SK-N-SH treated with all-trans-retinoic acid at 6 μM for 48 hours (cell line): ENCODE results near the gene ARHGEF12.

Experiments
- ESRRG ChIP-seq: fragments of 250-450 bp; sonication (Bioruptor Pico); IDR thresholded peaks from 2 replicates; pipeline ENCODE4 v1.6.1; 2021; ENCODE audit warnings: mild to moderate bottlenecking
- GLIS3 ChIP-seq: fragments of 250-450 bp; sonication (Bioruptor Pico); IDR thresholded peaks from 2 replicates; pipeline ENCODE4 v1.5.0; 2020; ENCODE audit warnings: mild to moderate bottlenecking, moderate library complexity
- PPARA ChIP-seq: fragments of 250-450 bp; sonication (Bioruptor Pico); IDR thresholded peaks from 2 replicates; pipeline ENCODE4 v1.5.0; 2020; ENCODE audit warnings: mild to moderate bottlenecking, borderline replicate concordance
- SNAI2 ChIP-seq: fragments of 250-450 bp; sonication (Bioruptor Pico); IDR thresholded peaks from 2 replicates; pipeline ENCODE4 v1.5.0; 2020; ENCODE audit warnings: mild to moderate bottlenecking, moderate library complexity
- ZC3H10 ChIP-seq: fragments of 250-450 bp; sonication (Bioruptor Pico); IDR thresholded peaks from 2 replicates; pipeline ENCODE4 v1.5.1; 2021; ENCODE audit warnings: mild to moderate bottlenecking, moderate library complexity
- ZFP3 ChIP-seq: fragments of 250-450 bp; sonication (Bioruptor Pico); IDR thresholded peaks from 2 replicates; pipeline ENCODE4 v1.5.0; 2020; ENCODE audit warnings: mild to moderate bottlenecking, moderate library complexity
- ZFP30 ChIP-seq: fragments of 450-650 bp; formaldehyde crosslinking; IDR thresholded peaks from 2 replicates; pipeline ENCODE4 v1.5.0; 2022; ENCODE audit warnings: mild to moderate bottlenecking, moderate library complexity
- ZNF565 ChIP-seq: fragments of 450-650 bp; formaldehyde crosslinking; conservative IDR thresholded peaks from 2 replicates; pipeline ENCODE4 v1.5.0; 2020; ENCODE audit warnings: low read depth, mild to moderate bottlenecking, moderate library complexity
- ZNF70 ChIP-seq: fragments of 450-650 bp; formaldehyde crosslinking; IDR thresholded peaks from 2 replicates; pipeline ENCODE4 v1.5.0; 2020; ENCODE audit warnings: mild to moderate bottlenecking, moderate library complexity
- TF ChIP-seq, protein P1 (sequence below): fragments of 250-450 bp; sonication (Bioruptor Pico); IDR thresholded peaks from 2 replicates; pipeline ENCODE4 v1.5.1; 2020; ENCODE audit warnings: low read depth, mild to moderate bottlenecking, moderate library complexity

DNA sequence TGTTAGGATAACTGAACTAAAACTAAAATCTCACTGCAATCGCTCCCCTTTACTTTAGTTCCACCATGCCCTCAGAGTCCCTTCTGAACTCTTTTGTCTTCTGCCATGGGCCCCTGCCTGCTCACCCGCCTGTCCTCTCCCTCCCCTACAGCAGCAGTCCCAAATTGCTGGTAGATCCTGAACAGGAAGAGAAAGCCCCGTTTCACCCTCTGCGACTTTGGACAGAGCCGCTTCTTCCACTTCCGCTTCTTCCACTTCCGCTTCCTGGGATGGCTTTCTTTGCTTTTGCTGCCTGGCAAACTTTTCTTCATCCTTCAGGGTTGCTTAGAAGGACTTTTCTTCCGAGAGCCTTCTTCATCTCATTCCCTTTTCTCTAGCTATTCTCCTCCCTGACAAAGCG lies 46.8 kb upstream of the ARHGEF12 start:
- TF ChIP-seq GLIS3 (CRISPR knock-in tag) (no peak), SNAI2 (no peak), PPARA (no peak), ESRRG (no peak), ZNF70 (no peak), ZNF565 (no peak), ZFP30 (CRISPR knock-in tag) (no peak), ZFP3 (CRISPR knock-in tag) (no peak), ZC3H10 (no peak)
- TF ChIP-seq, protein P1, sequence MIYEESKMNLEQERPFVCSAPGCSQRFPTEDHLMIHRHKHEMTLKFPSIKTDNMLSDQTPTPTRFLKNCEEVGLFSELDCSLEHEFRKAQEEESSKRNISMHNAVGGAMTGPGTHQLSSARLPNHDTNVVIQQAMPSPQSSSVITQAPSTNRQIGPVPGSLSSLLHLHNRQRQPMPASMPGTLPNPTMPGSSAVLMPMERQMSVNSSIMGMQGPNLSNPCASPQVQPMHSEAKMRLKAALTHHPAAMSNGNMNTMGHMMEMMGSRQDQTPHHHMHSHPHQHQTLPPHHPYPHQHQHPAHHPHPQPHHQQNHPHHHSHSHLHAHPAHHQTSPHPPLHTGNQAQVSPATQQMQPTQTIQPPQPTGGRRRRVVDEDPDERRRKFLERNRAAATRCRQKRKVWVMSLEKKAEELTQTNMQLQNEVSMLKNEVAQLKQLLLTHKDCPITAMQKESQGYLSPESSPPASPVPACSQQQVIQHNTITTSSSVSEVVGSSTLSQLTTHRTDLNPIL (CRISPR knock-in tag), result no peak
